HEK293 (cell line): ENCODE measurements around the gene BBX.

ENCODE experiments used
- CTCF ChIA-PET: fragments of 350-600 bp; formaldehyde crosslinking; extraction: SDS; loops from one replicate; lab custom pipeline; 2021; ENCODE audit warnings: antibody characterized with exemption; lab: Yijun Ruan, JAX
- POLR2A ChIA-PET: fragments of 300-600 bp; formaldehyde crosslinking; extraction: SDS; loops from one replicate; lab custom pipeline; 2020; ENCODE audit warnings: antibody characterized with exemption, inconsistent platforms; lab: Yijun Ruan, JAX
- H3K27ac ChIP-seq: fragments of 200-500 bp; sonication (Bioruptor generic); 2 replicates; pipeline ENCODE4 v1.5.1; 2014; ENCODE audit warnings: low read depth, low read length, control low read depth, inconsistent platforms; ENCODE audit errors: extremely low read depth
- H3K36me3 ChIP-seq, 2 experiments: fragments of 200-500 bp in 1 of 2; sonication (Bioruptor generic) in 1 of 2; 1 replicate in 1 of 2; 2 replicates in 1 of 2; pipeline ENCODE4 v1.5.1; 2014 to 2017; ENCODE audit warnings: inconsistent platforms in 2 of 2, low read length in 2 of 2; ENCODE audit not compliant: control insufficient read depth in 2 of 2, insufficient read depth in 1 of 2
- H3K4me1 ChIP-seq: fragments of 200-500 bp; sonication (Bioruptor generic); 2 replicates; pipeline ENCODE4 v1.5.1; 2014; ENCODE audit warnings: mild to moderate bottlenecking, low read length, inconsistent platforms; ENCODE audit not compliant: control insufficient read depth, insufficient read depth
- H3K4me3 ChIP-seq: 2 replicates; pipeline ENCODE4 v1.5.1; 2011; ENCODE audit warnings: low read depth, mild to moderate bottlenecking, control low read depth, low read length, moderate library complexity
- H3K9me3 ChIP-seq: fragments of 200-500 bp; sonication (Bioruptor generic); 2 replicates; pipeline ENCODE4 v1.5.1; 2014; ENCODE audit warnings: low read depth, low read length, inconsistent platforms; ENCODE audit not compliant: control insufficient read depth, insufficient read depth
- BCL6B ChIP-seq: fragments of 450-650 bp; formaldehyde crosslinking; IDR thresholded peaks from 2 replicates; pipeline ENCODE4 v1.5.1; 2017; ENCODE audit warnings: missing biosample characterization, missing genetic modification characterization
- FEZF1 ChIP-seq: fragments of 450-650 bp; formaldehyde crosslinking; IDR thresholded peaks from 2 replicates; pipeline ENCODE4 v1.5.1; 2016; ENCODE audit warnings: missing biosample characterization, missing genetic modification characterization
- KLF1 ChIP-seq: fragments of 450-650 bp; formaldehyde crosslinking; IDR thresholded peaks from 2 replicates; pipeline ENCODE4 v1.5.1; 2016; ENCODE audit warnings: missing biosample characterization, missing genetic modification characterization
- MEIS1 ChIP-seq: sonication (generic); formaldehyde crosslinking; IDR thresholded peaks from 2 replicates; pipeline ENCODE4 v1.8.1; 2022; ENCODE audit warnings: missing genetic modification reagents, mild to moderate bottlenecking, borderline replicate concordance
- PRDM1 ChIP-seq: fragments of 450-650 bp; formaldehyde crosslinking; IDR thresholded peaks from 2 replicates; pipeline ENCODE4; 2016; ENCODE audit warnings: missing biosample characterization, missing genetic modification characterization
- ZBTB1 ChIP-seq: fragments of 450-650 bp; formaldehyde crosslinking; IDR thresholded peaks from 2 replicates; pipeline ENCODE4 v1.5.1; 2016; ENCODE audit warnings: missing biosample characterization, missing genetic modification characterization
- ZBTB20 ChIP-seq: fragments of 450-650 bp; formaldehyde crosslinking; IDR thresholded peaks from 2 replicates; pipeline ENCODE4 v1.5.1; 2016; ENCODE audit warnings: missing biosample characterization, missing genetic modification characterization
- ZBTB48 ChIP-seq: fragments of 450-650 bp; formaldehyde crosslinking; IDR thresholded peaks from 2 replicates; pipeline ENCODE4 v1.5.1; 2016; ENCODE audit warnings: missing biosample characterization, missing genetic modification characterization
- ZEB2 ChIP-seq: fragments of 450-650 bp; formaldehyde crosslinking; IDR thresholded peaks from 2 replicates; pipeline ENCODE4 v1.5.1; 2016; ENCODE audit warnings: missing biosample characterization, missing genetic modification characterization
- ZFP37 ChIP-seq: fragments of 450-650 bp; formaldehyde crosslinking; IDR thresholded peaks from 2 replicates; pipeline ENCODE4 v1.5.1; 2016; ENCODE audit warnings: missing biosample characterization, missing genetic modification characterization
- ZIC2 ChIP-seq: fragments of 450-650 bp; formaldehyde crosslinking; IDR thresholded peaks from 2 replicates; pipeline ENCODE4 v1.5.1; 2016; ENCODE audit warnings: missing biosample characterization, missing genetic modification characterization
- ZNF121 ChIP-seq: fragments of 450-650 bp; formaldehyde crosslinking; IDR thresholded peaks from 2 replicates; pipeline ENCODE4 v1.5.1; 2016; ENCODE audit warnings: missing biosample characterization, missing genetic modification characterization
- ZNF132 ChIP-seq: fragments of 450-650 bp; formaldehyde crosslinking; IDR thresholded peaks from 2 replicates; pipeline ENCODE4 v1.5.1; 2017; ENCODE audit warnings: missing biosample characterization, missing genetic modification characterization, borderline replicate concordance
- ZNF202 ChIP-seq: fragments of 450-650 bp; formaldehyde crosslinking; IDR thresholded peaks from 2 replicates; pipeline ENCODE4 v1.5.1; 2016; ENCODE audit warnings: missing biosample characterization, missing genetic modification characterization, borderline replicate concordance
- ZNF26 ChIP-seq: fragments of 450-650 bp; formaldehyde crosslinking; IDR thresholded peaks from 2 replicates; pipeline ENCODE4 v1.5.1; 2016; ENCODE audit warnings: missing biosample characterization, missing genetic modification characterization
- ZNF311 ChIP-seq: fragments of 450-650 bp; formaldehyde crosslinking; IDR thresholded peaks from 2 replicates; pipeline ENCODE4 v1.5.1; 2017; ENCODE audit warnings: missing biosample characterization, missing genetic modification characterization, borderline replicate concordance
- ZNF354C ChIP-seq: fragments of 450-650 bp; formaldehyde crosslinking; IDR thresholded peaks from 2 replicates; pipeline ENCODE4 v1.5.1; 2016; ENCODE audit warnings: missing biosample characterization, missing genetic modification characterization, low read depth, borderline replicate concordance
- ZNF394 ChIP-seq: fragments of 450-650 bp; formaldehyde crosslinking; IDR thresholded peaks from 2 replicates; pipeline ENCODE4 v1.5.1; 2016; ENCODE audit warnings: missing biosample characterization, missing genetic modification characterization, mild to moderate bottlenecking, moderate library complexity, borderline replicate concordance
- ZNF404 ChIP-seq: fragments of 450-650 bp; formaldehyde crosslinking; IDR thresholded peaks from 2 replicates; pipeline ENCODE4 v1.5.1; 2017; ENCODE audit warnings: missing biosample characterization, missing genetic modification characterization
- ZNF426 ChIP-seq: fragments of 450-650 bp; formaldehyde crosslinking; IDR thresholded peaks from 2 replicates; pipeline ENCODE4 v1.5.1; 2017; ENCODE audit warnings: missing biosample characterization, missing genetic modification characterization, mild to moderate bottlenecking, inconsistent platforms, moderate library complexity
- ZNF501 ChIP-seq: fragments of 450-650 bp; formaldehyde crosslinking; IDR thresholded peaks from 2 replicates; pipeline ENCODE4 v1.5.1; 2016; ENCODE audit warnings: missing biosample characterization, missing genetic modification characterization
- ZNF558 ChIP-seq: fragments of 450-650 bp; formaldehyde crosslinking; IDR thresholded peaks from 2 replicates; pipeline ENCODE4 v1.5.1; 2016; ENCODE audit warnings: missing biosample characterization, missing genetic modification characterization
- ZNF626 ChIP-seq: fragments of 450-650 bp; sonication (Bioruptor Pico); formaldehyde crosslinking; IDR thresholded peaks from 2 replicates; pipeline ENCODE4 v1.5.1; 2018; ENCODE audit warnings: missing biosample characterization, missing genetic modification characterization, inconsistent platforms
- ZNF639 ChIP-seq: fragments of 450-650 bp; formaldehyde crosslinking; IDR thresholded peaks from 2 replicates; pipeline ENCODE4 v1.5.1; 2016; ENCODE audit warnings: missing biosample characterization, missing genetic modification characterization
- ZNF692 ChIP-seq: fragments of 450-650 bp; formaldehyde crosslinking; IDR thresholded peaks from 2 replicates; pipeline ENCODE4 v1.5.1; 2016; ENCODE audit warnings: missing biosample characterization, missing genetic modification characterization
- ZSCAN23 ChIP-seq: fragments of 450-650 bp; formaldehyde crosslinking; IDR thresholded peaks from 2 replicates; pipeline ENCODE4 v1.5.1; 2016; ENCODE audit warnings: missing biosample characterization, missing genetic modification characterization

Gene BBX

GRCh38 chr3:107791027-107791426, 268.3 kb downstream of the BBX start:
- no peak for TF ChIP-seq ZNF639
- TF ChIP-seq ZNF404: no peak
- TF ChIP-seq ZBTB48 (tag by site-specific recombination): no peak
- ChIA-PET CTCF (interaction anchor here (1.2 kb wide), 1 partner anchor 10 kb away, joined by 3 read pairs; no protein-coding TSS in a partner anchor), POLR2A (no interaction called here)
- Histone ChIP-seq H3K36me3 (peaks cover 0 to 37% of the 10 kb centered on the region in 2 experiments; a peak in 1 of 3 replicates), H3K27ac (no peak overlapping the region), H3K4me1 (no peaks in the 10 kb centered on the region), H3K4me3 (no peak overlapping the region), H3K9me3 (no peaks in the 10 kb centered on the region)

- H3K4me1 ChIP-seq: no peaks in the 10 kb centered on the region
- no peak overlapping the region for H3K27ac ChIP-seq
- H3K36me3 ChIP-seq: peaks cover 0 to 37% of the 10 kb centered on the region in 2 experiments; a peak in 1 of 3 replicates
- CTCF ChIA-PET: interaction anchor here (1.2 kb wide), 1 partner anchor 9 kb away, joined by 3 read pairs; no protein-coding TSS in a partner anchor
- no peak for TF ChIP-seq ZNF132
- TF ChIP-seq ZIC2 (tag by site-specific recombination): no peak
- no peak for TF ChIP-seq ZNF501 (tag by site-specific recombination)
- TF ChIP-seq PRDM1 (tag by site-specific recombination): no peak
- no peak for TF ChIP-seq ZNF626 (tag by site-specific recombination)
- no peak for TF ChIP-seq MEIS1 (CRISPR knock-in tag)
- TF ChIP-seq ZNF311 (tag by site-specific recombination): no peak
- no peak for TF ChIP-seq ZNF692 (tag by site-specific recombination)
- TF ChIP-seq ZNF426 (tag by site-specific recombination): no peak
- no peak overlapping the region for H3K4me3 ChIP-seq
- POLR2A ChIA-PET: no interaction called here
- H3K9me3 ChIP-seq: no peaks in the 10 kb centered on the region
Observed at GRCh38 chr3:107791450-107791849, 268.7 kb downstream of the BBX start.

GRCh38 chr3:107794664-107795443, 272.1 kb downstream of the BBX start:
- TF ChIP-seq ZFP37 (tag by site-specific recombination): no peak
- TF ChIP-seq ZEB2 (tag by site-specific recombination): no peak
- TF ChIP-seq FEZF1 (tag by site-specific recombination): no peak
- TF ChIP-seq ZIC2 (tag by site-specific recombination): no peak
- no peak for TF ChIP-seq ZBTB1
- no peak for TF ChIP-seq ZBTB20
- no peak for TF ChIP-seq ZSCAN23
- TF ChIP-seq ZNF202: no peak
- TF ChIP-seq ZNF354C (tag by site-specific recombination): no peak
- no peak for TF ChIP-seq ZNF394 (tag by site-specific recombination)
- no peak for TF ChIP-seq KLF1 (tag by site-specific recombination)
- no peak for TF ChIP-seq ZNF26 (tag by site-specific recombination)
- no peak for TF ChIP-seq ZNF121
- TF ChIP-seq ZNF558 (tag by site-specific recombination): no peak
- TF ChIP-seq BCL6B (tag by site-specific recombination): no peak
- Histone ChIP-seq H3K27ac (no peak overlapping the region), H3K4me1 (no peaks in the 10 kb centered on the region), H3K36me3 (peaks cover 0 to 52% of the 10 kb centered on the region in 2 experiments; a peak in 1 of 3 replicates), H3K4me3 (no peak overlapping the region), H3K9me3 (no peaks in the 10 kb centered on the region)
- POLR2A ChIA-PET: no interaction called here
- CTCF ChIA-PET: interaction anchor here (0.5 to 0.7 kb wide), 5 partner anchors 14 to 558 kb away, joined by 3 to 11 read pairs (median 3); no protein-coding TSS in a partner anchor
